Trophoblast cell (in vitro differentiated cells and primary cell): ENCODE data around the gene ZBTB9.

ENCODE experiments used
- DNase-seq, 2 donors: peaks; one replicate each; pipeline ENCODE4 v3.0.0-alpha.2; 2016
- H2AFZ ChIP-seq: 2 replicates; pipeline ENCODE4 v1.6.1; 2013; ENCODE audit warnings: low read length, moderate library complexity, mild to moderate bottlenecking; ENCODE audit not compliant: insufficient read depth, poor library complexity
- H2AK5ac ChIP-seq: 2 replicates; pipeline ENCODE4 v1.6.1; 2013; ENCODE audit warnings: mild to moderate bottlenecking, low read length
- H2BK120ac ChIP-seq: 2 replicates; pipeline ENCODE4 v1.6.1; 2013; ENCODE audit warnings: low read length, mild to moderate bottlenecking, moderate library complexity; ENCODE audit not compliant: insufficient read depth, poor library complexity
- H2BK12ac ChIP-seq: 2 replicates; pipeline ENCODE4 v1.6.1; 2013; ENCODE audit warnings: mild to moderate bottlenecking, low read length, moderate library complexity
- H2BK5ac ChIP-seq: 2 replicates; pipeline ENCODE4 v1.6.1; 2013; ENCODE audit warnings: low read length, low read depth, moderate library complexity, mild to moderate bottlenecking; ENCODE audit not compliant: poor library complexity
- H3K14ac ChIP-seq: 2 replicates; pipeline ENCODE4 v1.6.1; 2013; ENCODE audit warnings: mild to moderate bottlenecking, low read length
- H3K18ac ChIP-seq: 2 replicates; pipeline ENCODE4 v1.6.1; 2013; ENCODE audit warnings: mild to moderate bottlenecking, low read length
- H3K23ac ChIP-seq: 2 replicates; pipeline ENCODE4 v1.6.1; 2013; ENCODE audit warnings: low read length
- H3K27ac ChIP-seq: 2 replicates; pipeline ENCODE4 v1.5.1; 2013; ENCODE audit warnings: low read depth, mild to moderate bottlenecking, inconsistent platforms, low read length, moderate library complexity
- H3K27me3 ChIP-seq: 2 replicates; pipeline ENCODE4 v1.6.1; 2013; ENCODE audit warnings: inconsistent platforms, mild to moderate bottlenecking, low read length, moderate library complexity; ENCODE audit not compliant: insufficient read depth
- H3K36me3 ChIP-seq, 2 experiments: 1 replicate in 1 of 2; 2 replicates in 1 of 2; pipeline ENCODE4 v1.6.1; 2013; ENCODE audit warnings: low read length in 2 of 2, mild to moderate bottlenecking in 2 of 2, moderate library complexity in 1 of 2; ENCODE audit not compliant: insufficient read depth in 2 of 2, control insufficient read depth in 1 of 2
- H3K4ac ChIP-seq: 2 replicates; pipeline ENCODE4 v1.6.1; 2013; ENCODE audit warnings: low read depth, mild to moderate bottlenecking, low read length, moderate library complexity
- H3K4me1 ChIP-seq, 2 experiments: 1 replicate in 1 of 2; 2 replicates in 1 of 2; pipeline ENCODE4 v1.6.1; 2013; ENCODE audit warnings: low read length in 2 of 2, mild to moderate bottlenecking in 2 of 2, moderate library complexity in 1 of 2; ENCODE audit not compliant: insufficient read depth in 2 of 2, control insufficient read depth in 1 of 2
- H3K4me2 ChIP-seq: 2 replicates; pipeline ENCODE4 v1.6.1; 2013; ENCODE audit warnings: inconsistent platforms, mild to moderate bottlenecking, low read length, moderate library complexity
- H3K4me3 ChIP-seq: 2 replicates; pipeline ENCODE4 v1.5.1; 2013; ENCODE audit warnings: mild to moderate bottlenecking, low read depth, low read length, inconsistent platforms
- H3K79me1 ChIP-seq: one replicate; pipeline ENCODE4 v1.6.1; 2013; ENCODE audit warnings: low read length
- H3K79me2 ChIP-seq: 2 replicates; pipeline ENCODE4 v1.6.1; 2013; ENCODE audit warnings: low read length, mild to moderate bottlenecking; ENCODE audit not compliant: control insufficient read depth, insufficient read depth, poor library complexity
- H3K9ac ChIP-seq: 2 replicates; pipeline ENCODE4 v1.6.1; 2013; ENCODE audit warnings: mild to moderate bottlenecking, low read length
- H3K9me3 ChIP-seq: 2 replicates; pipeline ENCODE4 v1.6.1; 2013; ENCODE audit warnings: low read depth, mild to moderate bottlenecking, control low read depth, inconsistent platforms, low read length; ENCODE audit not compliant: insufficient read depth
- H4K12ac ChIP-seq: 2 replicates; pipeline ENCODE4 v1.6.1; 2013; ENCODE audit warnings: low read depth, mild to moderate bottlenecking, low read length, moderate library complexity
- H4K8ac ChIP-seq: 2 replicates; pipeline ENCODE4 v1.6.1; 2013; ENCODE audit warnings: low read depth, mild to moderate bottlenecking, low read length, moderate library complexity
- H4K91ac ChIP-seq: one replicate; pipeline ENCODE4 v1.6.1; 2013; ENCODE audit warnings: low read depth, mild to moderate bottlenecking, low read length, moderate library complexity
- WGBS: extraction: QIAGEN DNeasy Blood & Tissue Kit; methylation state at CpG from one replicate; pipeline ENCODE4 v1.1.7; 2013; ENCODE audit warnings: missing lambda C conversion rate; ENCODE audit not compliant: insufficient read length, insufficient coverage; ENCODE audit errors: extremely low coverage; 5-methylcytosine and 5-hydroxymethylcytosine counted together

Gene ZBTB9

DNA sequence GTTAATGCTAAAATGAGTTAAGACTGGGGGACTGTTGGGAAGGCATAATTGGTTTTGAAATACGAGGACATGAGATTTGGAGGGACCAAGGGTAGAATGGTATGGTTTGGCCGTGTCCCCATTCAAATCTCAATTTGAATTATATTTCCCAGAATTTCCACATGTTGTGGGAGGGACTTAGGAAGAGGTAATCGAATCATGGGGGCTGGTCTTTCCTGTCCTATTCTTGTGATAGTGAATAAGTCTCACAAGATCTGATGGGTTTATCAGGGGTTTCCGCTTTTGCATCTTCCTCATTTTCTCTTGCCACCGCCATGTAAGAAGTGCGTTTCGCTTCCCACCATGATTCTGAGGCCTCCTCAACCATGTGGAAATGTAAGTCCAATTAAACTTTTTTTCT, 12.7 kb downstream of the ZBTB9 start:
- Histone ChIP-seq H3K79me1 (no peaks in the 10 kb centered on the region), H3K27ac (no peak overlapping the region), H3K4me3 (no peak overlapping the region), H2AFZ (no peak overlapping the region), H2BK12ac (no peak overlapping the region), H3K4me1 (no peaks in the 10 kb centered on the region), H3K79me2 (no peaks in the 10 kb centered on the region), H3K27me3 (no peaks in the 10 kb centered on the region), H3K9ac (no peak overlapping the region), H4K12ac (no peak overlapping the region), H3K9me3 (no peaks in the 10 kb centered on the region), H3K23ac (no peak overlapping the region), H3K4ac (no peak overlapping the region), H4K91ac (no peak overlapping the region), H2AK5ac (no peak overlapping the region), H2BK120ac (no peak overlapping the region), H2BK5ac (no peak overlapping the region), H3K36me3 (no peaks in the 10 kb centered on the region), H3K4me2 (no peak overlapping the region), H4K8ac (no peak overlapping the region), H3K14ac (no peak overlapping the region), H3K18ac (no peak overlapping the region)
- WGBS = no CpG with 5 or more reads among the region's 7 CpGs
- no peak for DNase-seq

GRCh38 chr6:33469661-33470060, 15.3 kb downstream of the ZBTB9 start:
- Histone ChIP-seq H3K14ac (no peak overlapping the region), H4K8ac (no peak overlapping the region)
- WGBS = no CpG with 5 or more reads among the region's 3 CpGs

GRCh38 chr6:33477864-33478263, 23.5 kb downstream of the ZBTB9 start:
- no peak overlapping the region for H3K4me2 ChIP-seq
- H2AFZ ChIP-seq = no peak overlapping the region
- no peak overlapping the region for H2BK5ac ChIP-seq
- no peak overlapping the region for H3K18ac ChIP-seq
- H2AK5ac ChIP-seq = no peak overlapping the region
- H3K4ac ChIP-seq = no peak overlapping the region
- no peak for DNase-seq
- H2BK120ac ChIP-seq = no peak overlapping the region
- H3K9me3 ChIP-seq = no peaks in the 10 kb centered on the region
- H3K79me2 ChIP-seq = no peaks in the 10 kb centered on the region
- no peak overlapping the region for H4K12ac ChIP-seq
- no peak overlapping the region for H3K14ac ChIP-seq
- no peak overlapping the region for H3K23ac ChIP-seq
- H3K36me3 ChIP-seq = no peaks in the 10 kb centered on the region
- H3K9ac ChIP-seq = no peak overlapping the region
- WGBS = no CpG with 5 or more reads among the region's 3 CpGs
- no peaks in the 10 kb centered on the region for H3K4me1 ChIP-seq
- H2BK12ac ChIP-seq = no peak overlapping the region
- H3K79me1 ChIP-seq = no peaks in the 10 kb centered on the region
- H3K27ac ChIP-seq = no peak overlapping the region
- H4K91ac ChIP-seq = no peak overlapping the region
- no peak overlapping the region for H4K8ac ChIP-seq
- no peaks in the 10 kb centered on the region for H3K27me3 ChIP-seq
- H3K4me3 ChIP-seq = no peak overlapping the region

More at GRCh38 chr6:33469661-33470060, 15.3 kb downstream of the ZBTB9 start:
- Histone ChIP-seq H3K9me3 (no peaks in the 10 kb centered on the region), H3K4ac (no peak overlapping the region), H3K36me3 (no peaks in the 10 kb centered on the region), H4K91ac (no peak overlapping the region), H2BK120ac (no peak overlapping the region), H3K27ac (no peak overlapping the region), H2BK12ac (no peak overlapping the region), H3K23ac (no peak overlapping the region), H3K79me1 (no peaks in the 10 kb centered on the region), H3K27me3 (no peaks in the 10 kb centered on the region), H3K79me2 (no peaks in the 10 kb centered on the region), H2AK5ac (no peak overlapping the region), H2AFZ (no peak overlapping the region), H2BK5ac (no peak overlapping the region), H3K18ac (no peak overlapping the region), H4K12ac (no peak overlapping the region), H3K9ac (no peak overlapping the region), H3K4me2 (no peak overlapping the region), H3K4me1 (no peaks in the 10 kb centered on the region), H3K4me3 (no peak overlapping the region)
- DNase-seq = no peak

DNA sequence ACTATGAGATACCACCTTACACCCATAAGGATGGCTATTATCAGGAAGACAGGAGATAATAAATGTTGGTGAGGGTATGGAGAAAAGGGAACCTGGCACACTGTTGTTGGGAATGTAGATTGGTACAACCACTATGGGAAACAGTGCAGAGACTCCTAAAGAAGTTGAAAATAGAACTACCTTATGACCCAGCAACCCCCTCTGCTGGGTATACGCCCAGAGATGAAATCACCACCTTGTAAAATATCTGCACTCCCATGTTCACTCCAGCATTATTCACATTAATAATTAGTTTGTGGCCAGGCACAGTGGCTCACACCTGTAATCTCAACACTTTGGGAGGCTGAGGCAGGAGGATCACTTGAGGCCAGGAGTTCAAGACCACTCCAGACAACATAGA, 26.8 kb downstream of the ZBTB9 start:
- Histone ChIP-seq H3K18ac (no peak overlapping the region), H3K9me3 (no peaks in the 10 kb centered on the region), H4K91ac (no peak overlapping the region), H3K27ac (no peak overlapping the region), H3K36me3 (no peaks in the 10 kb centered on the region), H3K4ac (no peak overlapping the region), H3K23ac (no peak overlapping the region), H3K4me3 (no peak overlapping the region), H3K14ac (no peak overlapping the region), H3K9ac (no peak overlapping the region), H3K79me1 (no peaks in the 10 kb centered on the region), H4K12ac (no peak overlapping the region), H2BK120ac (no peak overlapping the region), H3K79me2 (no peaks in the 10 kb centered on the region), H2BK5ac (no peak overlapping the region), H3K27me3 (no peaks in the 10 kb centered on the region), H4K8ac (no peak overlapping the region), H3K4me2 (no peak overlapping the region), H2AFZ (no peak overlapping the region), H2AK5ac (no peak overlapping the region), H3K4me1 (no peaks in the 10 kb centered on the region), H2BK12ac (no peak overlapping the region)
- DNase-seq = no peak
- no CpG with 5 or more reads among the region's 1 CpG for whole genome bisulfite sequencing
